Measurements from ENCODE around the gene ANAPC1.

DNA sequence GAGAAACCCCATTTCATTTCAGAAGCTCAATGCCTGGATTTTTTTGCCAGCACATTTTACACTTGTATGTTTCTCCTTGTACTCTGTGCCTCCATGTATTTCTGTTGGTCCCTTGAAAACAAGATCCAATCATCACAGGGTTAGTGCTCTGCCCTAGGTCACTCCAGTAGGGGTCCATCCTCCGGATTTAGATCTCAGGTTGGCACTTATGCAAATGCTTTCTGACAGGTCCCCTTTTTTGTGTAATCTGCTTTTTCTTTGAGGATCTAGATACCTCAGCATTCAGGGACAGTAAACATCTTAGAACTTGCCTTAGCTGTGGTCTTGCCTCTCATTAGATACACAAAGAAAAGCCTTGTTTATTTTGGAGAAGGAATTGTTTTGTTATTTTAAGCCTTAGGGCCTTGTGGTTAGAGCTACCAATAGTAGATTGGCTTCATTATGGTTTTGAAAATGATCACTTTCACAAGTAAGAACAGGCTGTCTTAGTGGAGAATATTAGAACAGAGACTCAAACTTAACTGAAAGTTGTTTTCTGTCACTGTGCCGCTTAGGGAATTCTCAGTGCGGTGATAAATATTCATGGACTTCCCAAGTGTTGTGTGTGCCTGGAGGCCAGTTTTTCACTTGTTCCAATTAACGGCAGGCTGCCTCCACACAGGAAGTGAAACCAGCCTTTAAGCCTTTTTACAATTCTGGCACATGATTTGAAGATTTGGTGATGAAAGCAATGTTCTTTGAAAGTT, 22.2 kb upstream of the ANAPC1 start:
- TF ChIP-seq POLR2A (IDR thresholded peaks at IDR 0.05; ENCODE audit: low read length) (no peak), BHLHE40 (IDR thresholded peaks at IDR 0.05; ENCODE audit: low read depth, low read length) (no peak), HEYL (CRISPR knock-in tag; IDR thresholded peaks at IDR 0.05) (no peak), KDM1A (IDR thresholded peaks at IDR 0.05; ENCODE audit: low read depth) (no peak), MYC (IDR thresholded peaks at IDR 0.05; ENCODE audit: borderline replicate concordance, low read length) (no peak), RAD21 (conservative IDR thresholded peaks at IDR 0.05 in 1 of 2, IDR thresholded peaks at IDR 0.05 in 1 of 2) (no peak), CHD2 (IDR thresholded peaks at IDR 0.05; ENCODE audit: low read length, partially characterized antibody) (no peak)
- TF ChIP-seq, protein P1, sequence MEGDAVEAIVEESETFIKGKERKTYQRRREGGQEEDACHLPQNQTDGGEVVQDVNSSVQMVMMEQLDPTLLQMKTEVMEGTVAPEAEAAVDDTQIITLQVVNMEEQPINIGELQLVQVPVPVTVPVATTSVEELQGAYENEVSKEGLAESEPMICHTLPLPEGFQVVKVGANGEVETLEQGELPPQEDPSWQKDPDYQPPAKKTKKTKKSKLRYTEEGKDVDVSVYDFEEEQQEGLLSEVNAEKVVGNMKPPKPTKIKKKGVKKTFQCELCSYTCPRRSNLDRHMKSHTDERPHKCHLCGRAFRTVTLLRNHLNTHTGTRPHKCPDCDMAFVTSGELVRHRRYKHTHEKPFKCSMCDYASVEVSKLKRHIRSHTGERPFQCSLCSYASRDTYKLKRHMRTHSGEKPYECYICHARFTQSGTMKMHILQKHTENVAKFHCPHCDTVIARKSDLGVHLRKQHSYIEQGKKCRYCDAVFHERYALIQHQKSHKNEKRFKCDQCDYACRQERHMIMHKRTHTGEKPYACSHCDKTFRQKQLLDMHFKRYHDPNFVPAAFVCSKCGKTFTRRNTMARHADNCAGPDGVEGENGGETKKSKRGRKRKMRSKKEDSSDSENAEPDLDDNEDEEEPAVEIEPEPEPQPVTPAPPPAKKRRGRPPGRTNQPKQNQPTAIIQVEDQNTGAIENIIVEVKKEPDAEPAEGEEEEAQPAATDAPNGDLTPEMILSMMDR (IDR thresholded peaks at IDR 0.05): no peak

Measured in A549 (cell line).